Measurements from ENCODE around the gene UQCR11.
"Not testable (repeated sequence)": the region's sequence is repeated elsewhere in the genome, so short reads cannot be mapped to it uniquely, and the experiment has no call there.

Gene UQCR11

GRCh38 chr19:1605236-1606137 lies at the start of gene UQCR11:
Gene UQCR11 (minus strand): TSS chr19:1605462. CDS start chr19:1605409, 53 bp downstream.
- DNase-seq (ENCODE audit: low spot score), result peak; percentile 98

- DNase-seq (ENCODE audit: low spot score), result no peak
Measured at GRCh38 chr19:1654178-1654792, 49.0 kb upstream of the UQCR11 start.

GRCh38 chr19:1653300-1653628 lies 48.0 kb upstream of the UQCR11 start:
- no peak for DNase-seq (ENCODE audit: low spot score)

GRCh38 chr19:1652471-1653299 lies 47.4 kb upstream of the UQCR11 start, which contains the start of gene TCF3:
Gene TCF3 (minus strand): TSS chr19:1652615. CDS start chr19:1650248, 2,367 bp downstream.
- DNase-seq (ENCODE audit: low spot score), result peak; percentile 98

GRCh38 chr19:1651568-1652291 lies 46.5 kb upstream of the UQCR11 start:
- no peak for DNase-seq (ENCODE audit: low spot score)

- no peak for DNase-seq (ENCODE audit: low spot score)
Measured at GRCh38 chr19:1650650-1651567, 45.6 kb upstream of the UQCR11 start.

- DNase-seq (ENCODE audit: low spot score), result no peak
Measured at GRCh38 chr19:1649706-1650649, 44.7 kb upstream of the UQCR11 start.

GRCh38 chr19:1648920-1649541 lies 43.8 kb upstream of the UQCR11 start:
- DNase-seq (ENCODE audit: low spot score), result no peak

- no peak for DNase-seq (ENCODE audit: low spot score)
Measured at GRCh38 chr19:1648459-1648849, 43.2 kb upstream of the UQCR11 start.

- no peak for DNase-seq (ENCODE audit: low spot score)
Measured at GRCh38 chr19:1647501-1648458, 42.5 kb upstream of the UQCR11 start.

- no peak for DNase-seq (ENCODE audit: low spot score)
Measured at GRCh38 chr19:1646659-1647453, 41.6 kb upstream of the UQCR11 start.

- DNase-seq (ENCODE audit: low spot score), result no peak
Measured at GRCh38 chr19:1646149-1646548, 40.9 kb upstream of the UQCR11 start.

- DNase-seq (ENCODE audit: low spot score), result no peak
Measured at GRCh38 chr19:1645299-1645698, 40.0 kb upstream of the UQCR11 start.

- DNase-seq (ENCODE audit: low spot score), result no peak
Measured at GRCh38 chr19:1644070-1644469, 38.8 kb upstream of the UQCR11 start.

GRCh38 chr19:1640893-1641448 lies 35.7 kb upstream of the UQCR11 start:
- not testable (repeated sequence) for DNase-seq (ENCODE audit: low spot score)

- no peak for DNase-seq (ENCODE audit: low spot score)
Measured at GRCh38 chr19:1636325-1637236, 31.3 kb upstream of the UQCR11 start.
